NB4 (cell line): ENCODE data around the gene PDZD4.

Experiments used
- CTCF ChIP-seq: IDR thresholded peaks from one replicate; pipeline ENCODE4 v1.5.1; 2012; ENCODE audit warnings: low read depth, low read length
- MAX ChIP-seq: IDR thresholded peaks from 2 replicates; pipeline ENCODE4 v1.6.1; 2011; ENCODE audit warnings: low read depth, low read length
- MYC ChIP-seq: IDR thresholded peaks from 2 replicates; pipeline ENCODE4 v1.6.1; 2011; ENCODE audit warnings: low read depth, low read length
- POLR2A ChIP-seq: IDR thresholded peaks from 2 replicates; pipeline ENCODE4 v1.6.1; 2011; ENCODE audit warnings: mild to moderate bottlenecking; ENCODE audit not compliant: insufficient read length; ENCODE audit errors: extremely low read depth

GRCh38 chrX:153755136-153755535 lies 75.2 kb downstream of the PDZD4 start:
- TF ChIP-seq CTCF, result no peak
- TF ChIP-seq POLR2A, result no peak
- no peak for TF ChIP-seq MYC
- no peak for TF ChIP-seq MAX
